C1 segment of cervical spinal cord (tissue), 14 donors: ENCODE measurements around the gene TTLL7.
"Not testable (repeated sequence)": the region's sequence is repeated elsewhere in the genome, so short reads cannot be mapped to it uniquely, and the experiment has no call there.

ENCODE experiments used
- DNase-seq, 14 donors: peaks; one replicate each; lab custom pipeline; 2025; lab: John Stamatoyannopoulos, UW

Gene TTLL7

GRCh38 chr1:83931658-83932253 is 67.2 kb downstream of the TTLL7 start:
- peak in 1 of 14 donors; percentile 28 for DNase-seq

DNA sequence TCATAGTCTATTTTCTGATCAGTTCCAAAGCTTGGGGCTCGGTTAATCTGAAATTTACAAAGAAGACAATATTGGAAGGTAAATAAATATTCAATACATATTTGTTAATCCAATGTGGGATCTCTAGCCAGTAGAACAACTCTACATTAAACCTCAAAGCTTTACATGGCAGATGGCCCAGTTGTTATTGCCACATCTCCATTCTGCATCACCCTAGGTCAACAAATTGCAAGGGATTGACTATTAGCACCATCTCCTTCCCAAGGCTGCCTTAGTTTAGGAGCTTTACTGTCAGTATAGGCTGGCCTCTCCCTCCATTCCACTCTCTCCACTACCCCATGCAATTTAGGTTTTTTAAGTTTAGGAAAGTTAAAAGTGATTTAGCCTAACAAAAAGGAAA is 69.7 kb downstream of the TTLL7 start:
- no peak for DNase-seq

- DNase-seq = no peak
These were observed 70.5 kb downstream of the TTLL7 start for GRCh38 chr1:83928396-83928795.

DNA sequence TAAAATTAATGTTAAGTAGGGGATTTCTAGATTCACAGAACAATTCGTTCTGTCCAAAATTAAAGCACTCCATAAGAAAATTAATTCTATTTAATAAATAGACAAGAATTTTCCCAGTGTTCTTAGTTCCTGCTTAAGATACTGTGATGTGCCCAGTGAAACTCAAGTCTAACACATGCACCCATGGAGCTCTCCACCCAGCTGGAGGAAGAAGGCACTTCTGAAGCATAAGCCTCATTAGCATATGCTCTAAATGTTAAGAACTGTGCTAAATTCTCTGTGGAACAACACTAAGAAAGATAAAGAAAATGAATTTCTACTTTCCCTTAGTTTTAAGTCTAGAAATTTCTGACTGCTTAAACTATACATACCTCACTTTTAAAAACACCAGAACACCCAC is 71.2 kb downstream of the TTLL7 start:
- DNase-seq = no peak

DNA sequence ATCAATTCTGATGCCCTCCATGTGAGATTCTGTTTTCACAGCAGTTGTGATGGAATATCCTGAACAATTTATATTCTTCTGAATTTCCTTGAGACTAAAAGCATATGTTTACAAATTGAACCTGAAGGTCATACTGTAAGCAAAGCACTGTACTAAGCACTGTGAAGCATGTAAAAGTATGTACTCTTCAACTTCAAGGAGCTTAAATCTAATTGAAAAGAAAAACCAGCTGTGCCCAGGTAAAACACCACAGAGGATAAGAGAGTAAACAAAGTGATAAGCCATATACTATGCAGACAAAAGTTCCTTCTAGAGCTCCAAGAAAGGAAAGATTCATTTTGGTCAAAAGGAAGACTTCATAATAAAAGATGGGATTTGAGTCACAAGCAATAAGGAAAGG is 71.9 kb downstream of the TTLL7 start:
- DNase-seq = no peak

GRCh38 chr1:83923553-83923952 is 75.4 kb downstream of the TTLL7 start:
- DNase-seq = no peak

- no peak for DNase-seq
These were observed 76.5 kb downstream of the TTLL7 start for GRCh38 chr1:83922431-83922830.

GRCh38 chr1:83920320-83920719 is 78.6 kb downstream of the TTLL7 start:
- no peak for DNase-seq

DNA sequence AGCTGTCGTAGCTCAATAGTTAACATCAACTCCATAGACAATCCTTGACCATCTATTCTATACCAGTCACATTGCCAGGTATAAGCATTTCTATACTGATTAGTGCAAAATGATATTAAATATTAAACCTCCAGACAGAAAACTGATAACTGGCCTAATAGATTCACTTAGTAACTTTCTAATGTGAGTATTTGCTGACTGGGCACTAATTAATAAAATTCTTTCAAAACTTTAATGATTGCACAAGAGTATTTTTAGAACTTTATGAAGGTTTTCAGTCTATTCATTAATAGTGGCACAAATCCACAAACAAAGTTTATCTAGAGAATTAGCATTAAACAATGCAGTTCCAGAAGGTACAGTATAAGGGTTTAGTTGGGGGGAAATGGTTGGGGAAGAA is 79.1 kb downstream of the TTLL7 start:
- no peak for DNase-seq

GRCh38 chr1:83918688-83919285 is 80.1 kb downstream of the TTLL7 start:
- no peak for DNase-seq

DNA sequence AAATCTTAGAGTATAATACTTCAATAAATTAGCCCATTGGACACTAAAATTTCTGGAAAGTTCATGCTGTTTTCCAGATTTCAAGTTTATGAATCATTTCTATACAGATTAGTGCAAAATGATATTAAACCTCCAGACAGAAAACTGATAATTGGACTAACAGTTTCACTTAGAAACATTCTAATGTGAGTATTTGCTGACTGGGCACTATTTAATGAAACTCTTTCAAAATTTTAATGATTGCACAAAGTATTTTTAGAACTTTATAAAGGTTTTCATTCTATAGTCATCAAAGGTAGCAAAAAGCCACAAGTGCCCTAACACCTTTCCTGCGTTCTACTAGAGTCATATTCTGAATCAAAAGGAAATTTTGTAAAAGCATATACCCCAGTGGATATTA is 81.0 kb downstream of the TTLL7 start:
- DNase-seq = no peak

GRCh38 chr1:83916094-83916493 is 82.8 kb downstream of the TTLL7 start:
- DNase-seq = not testable (repeated sequence)

DNA sequence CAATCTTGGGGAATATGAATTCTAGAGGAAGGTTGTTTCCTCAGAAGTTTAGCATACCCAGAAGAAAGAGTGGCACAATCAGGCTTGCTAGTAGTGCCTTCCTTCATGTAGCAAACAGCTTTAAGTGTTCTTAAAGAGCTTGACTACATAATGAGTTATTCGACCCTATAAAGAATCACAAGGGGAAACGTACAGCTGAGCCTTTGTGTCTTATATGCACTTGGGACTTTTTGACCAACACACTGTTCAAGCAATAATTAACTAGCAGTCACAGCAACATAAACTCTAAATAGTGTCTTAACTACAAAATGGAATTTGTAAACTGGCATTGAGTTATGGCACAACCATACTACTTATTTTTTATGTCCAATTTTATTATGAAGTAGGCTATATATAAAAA is 86.1 kb downstream of the TTLL7 start:
- DNase-seq = no peak

DNA sequence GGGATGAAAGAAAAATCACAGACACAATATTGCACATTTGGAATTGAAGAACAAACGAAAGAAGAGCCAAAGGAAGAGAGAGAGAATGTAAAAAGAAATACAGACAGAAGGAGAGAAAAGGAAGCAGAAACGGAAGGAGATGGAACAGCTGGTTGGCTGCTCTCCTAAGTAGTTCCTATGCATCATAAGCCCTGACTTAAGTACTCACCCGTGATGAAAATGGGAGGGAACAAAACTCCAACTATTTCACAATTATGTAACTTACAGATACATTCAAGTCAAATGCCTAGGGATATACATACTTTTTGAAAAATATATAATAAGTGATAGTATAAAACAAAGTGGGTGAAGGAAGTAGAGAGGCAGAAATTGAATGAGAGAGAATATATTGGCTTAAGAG is 88.5 kb downstream of the TTLL7 start:
- no peak for DNase-seq

DNA sequence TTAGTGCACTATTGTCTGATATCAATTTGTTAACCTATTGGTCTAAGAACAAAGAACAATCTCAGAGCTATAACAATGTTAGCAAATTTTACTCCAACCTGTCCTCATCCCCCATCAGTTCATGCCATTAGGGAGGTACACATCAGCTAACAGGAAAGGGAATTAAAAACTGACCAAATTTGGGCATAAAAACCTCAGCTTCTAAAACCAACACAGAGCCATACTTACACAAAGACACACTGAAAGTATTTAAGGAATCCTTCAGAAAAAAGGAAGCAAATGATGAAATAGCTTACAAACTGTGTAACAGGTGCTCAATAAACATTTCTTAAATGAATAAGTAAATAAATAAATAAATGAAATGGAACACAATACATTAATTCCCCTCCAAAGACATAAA is 89.2 kb downstream of the TTLL7 start:
- no peak for DNase-seq

DNA sequence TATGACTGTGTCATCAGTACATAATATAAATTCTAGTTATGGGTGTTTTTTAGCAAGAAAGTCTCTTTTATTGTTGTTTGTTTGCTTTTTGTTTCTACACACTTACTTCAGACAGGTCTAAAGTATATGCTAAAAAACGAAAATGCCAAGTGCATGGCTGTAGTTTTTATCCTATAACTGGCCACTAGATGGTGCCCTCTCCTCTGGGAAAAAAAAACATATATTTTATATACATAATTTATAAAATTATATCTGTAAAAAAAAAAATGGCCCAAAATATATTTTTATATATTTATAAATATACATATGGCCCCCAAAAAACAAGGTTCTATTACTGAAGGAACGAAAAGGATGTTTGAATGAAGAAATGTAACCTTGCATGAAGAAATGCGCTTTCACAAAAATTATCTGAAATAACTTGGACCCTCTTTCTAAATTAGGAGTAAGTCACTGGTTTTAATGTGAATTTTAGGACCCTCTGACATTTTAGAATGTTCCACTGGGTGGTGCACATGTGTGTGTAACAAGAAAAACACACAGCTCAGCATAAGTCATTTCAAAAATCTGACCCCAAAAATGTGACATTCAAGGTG is 93.5 kb downstream of the TTLL7 start:
- DNase-seq = no peak

DNA sequence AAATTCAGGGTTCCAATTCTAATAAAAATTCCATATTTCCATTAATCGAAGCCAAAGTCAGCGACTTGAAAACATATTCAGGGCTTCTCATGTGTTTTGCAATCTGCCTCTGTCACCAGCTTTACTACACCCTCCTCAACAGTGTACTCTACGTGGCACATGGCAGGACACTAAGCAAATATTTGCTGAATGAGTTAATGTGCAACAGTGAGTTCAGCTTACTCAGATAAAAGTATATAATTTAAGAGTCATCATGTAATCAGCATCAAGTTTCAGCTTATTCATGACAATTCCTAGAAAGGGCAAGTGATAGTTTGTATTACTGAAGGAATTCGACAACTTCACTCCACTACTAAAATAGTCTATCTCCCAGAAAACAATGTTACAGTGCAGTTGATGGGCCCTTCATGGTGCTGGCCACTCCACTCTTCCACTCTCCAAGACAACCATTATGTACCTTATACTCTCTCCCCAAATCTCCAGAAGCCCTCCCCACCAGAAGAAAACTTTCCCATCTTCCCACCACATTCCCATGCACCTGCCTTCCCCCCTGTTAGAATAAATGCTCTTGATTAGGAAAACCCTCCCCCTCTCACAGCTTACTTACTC is 97.3 kb downstream of the TTLL7 start:
- no peak for DNase-seq

- no peak for DNase-seq
These were observed 98.4 kb downstream of the TTLL7 start for GRCh38 chr1:83900524-83900923.

- no peak for DNase-seq
These were observed 101.4 kb downstream of the TTLL7 start for GRCh38 chr1:83897516-83897915.

- no peak for DNase-seq
These were observed 102.6 kb downstream of the TTLL7 start for GRCh38 chr1:83896299-83896698.

DNA sequence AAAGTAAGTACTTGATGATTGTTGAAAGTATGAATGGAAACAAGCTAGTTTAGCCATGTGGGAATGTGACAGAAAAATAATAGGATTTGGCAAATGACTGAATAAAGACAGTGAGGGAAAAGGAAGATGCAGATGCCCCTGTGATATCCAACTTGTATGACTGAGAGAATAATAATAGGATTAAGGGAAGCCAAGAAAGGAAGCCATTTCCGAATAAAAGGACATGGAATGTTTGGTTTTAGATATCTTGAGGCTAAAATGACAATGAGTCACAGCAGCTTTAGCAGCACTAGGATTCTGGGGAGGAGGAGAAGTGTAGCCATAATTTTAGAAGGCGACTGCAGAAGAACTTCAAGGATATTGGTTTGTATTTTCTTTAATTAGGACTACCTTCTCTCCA is 109.2 kb downstream of the TTLL7 start:
- DNase-seq = no peak

- no peak for DNase-seq
These were observed 111.4 kb downstream of the TTLL7 start for GRCh38 chr1:83887483-83887882.

GRCh38 chr1:83883979-83884378 is 115.0 kb downstream of the TTLL7 start:
- no peak for DNase-seq
